HepG2 (cell line): ENCODE measurements around the gene TMEM100. TPM values are rescaled to one million over a fixed set of nuclear protein-coding genes. Genes with fewer than 3 reads are reported as not detected.

Source experiments
- ATAC-seq: fragments of 200-7000 bp; cut with Tn5 transposase; 3 replicates; pipeline ENCODE4 v1.9.1; 2020; ENCODE audit warnings: mild to moderate bottlenecking, moderate library complexity
- BruUV-seq: library from RNA; stranded (reverse); fragments of 400-500 nt; replicated peaks from 2 replicates; lab custom pipeline; 2021; lab: Mats Ljungman, UMichigan
- CTCF ChIA-PET: fragments of 300-600 bp; formaldehyde crosslinking; extraction: SDS; loops from one replicate; lab custom pipeline; 2021; ENCODE audit warnings: low total read pairs, inconsistent platforms, low intra/inter-chr PET ratio; lab: Yijun Ruan, JAX
- POLR2A ChIA-PET: fragments of 350-600 bp; sonication (Branson Sonifier 250); formaldehyde crosslinking; loops from one replicate; lab custom pipeline; 2020; ENCODE audit warnings: antibody characterized with exemption, inconsistent platforms; lab: Yijun Ruan, JAX
- DNase-seq: peaks from one replicate; pipeline ENCODE4 v3.0.0-alpha.2; 2015; ENCODE audit warnings: low spot score
- FAIRE-seq: peaks from 3 replicates; lab custom pipeline; 2011; peaks lifted over from hg19 to GRCh38; lab: Jason Lieb, UNC
- H2AFZ ChIP-seq: one replicate; pipeline ENCODE4 v1.6.1; 2011; ENCODE audit warnings: low read length, inconsistent platforms
- H3K27ac ChIP-seq: fragments of 300-600 bp; 3 replicates; pipeline ENCODE4 v1.8.0; 2011; ENCODE audit warnings: mixed run types, mild to moderate bottlenecking, mixed read lengths, low read length, inconsistent platforms; ENCODE audit not compliant: insufficient read depth; ENCODE audit errors: extremely low read length
- H3K27me3 ChIP-seq, 2 experiments: fragments of 200-600 bp in 1 of 2; 2 replicates in 1 of 2; 3 replicates in 1 of 2; pipeline versions ENCODE4 v1.6.0 to v1.8.0; 2011; ENCODE audit warnings: low read length in 2 of 2, mild to moderate bottlenecking in 2 of 2, moderate library complexity in 2 of 2, inconsistent platforms in 1 of 2; ENCODE audit not compliant: insufficient read depth in 2 of 2, control insufficient read depth in 1 of 2
- H3K36me3 ChIP-seq, 2 experiments: fragments of 200-600 bp in 1 of 2; replicated peaks in 1 of 2; 2 replicates in 1 of 2; 3 replicates in 1 of 2; pipeline versions ENCODE4 v1.5.1 to v1.8.0; 2011; ENCODE audit warnings: low read length in 2 of 2, inconsistent platforms in 1 of 2; ENCODE audit not compliant: insufficient read depth in 2 of 2, control insufficient read depth in 1 of 2
- H3K4me1 ChIP-seq: 2 replicates; pipeline ENCODE4 v1.5.1; 2012; ENCODE audit warnings: low read length, inconsistent platforms; ENCODE audit not compliant: insufficient read depth
- H3K4me2 ChIP-seq: 2 replicates; pipeline ENCODE4 v1.6.0; 2011; ENCODE audit warnings: low read depth, low read length, inconsistent platforms
- H3K4me3 ChIP-seq, 3 experiments: fragments of 200-600 bp in 1 of 3; sonication (generic), shearing (Covaris generic) in 1 of 3; replicated peaks in 1 of 3; 2 replicates each; pipeline ENCODE4 v1.5.1; 2011 to 2016; ENCODE audit warnings: low read length in 3 of 3, inconsistent platforms in 2 of 3, low read depth in 2 of 3, mild to moderate bottlenecking in 2 of 3, control low read depth in 1 of 3, mixed read lengths in 1 of 3; ENCODE audit not compliant: insufficient read depth in 1 of 3
- H3K79me2 ChIP-seq: one replicate; pipeline ENCODE4 v1.6.1; 2011; ENCODE audit warnings: low read length, inconsistent platforms; ENCODE audit not compliant: insufficient read depth
- H3K9ac ChIP-seq: 2 replicates; pipeline ENCODE4 v1.6.0; 2011; ENCODE audit warnings: mild to moderate bottlenecking, low read depth, low read length, inconsistent platforms; ENCODE audit not compliant: insufficient read depth
- H3K9me3 ChIP-seq: 2 replicates; pipeline ENCODE4 v1.5.1; 2012; ENCODE audit warnings: mild to moderate bottlenecking, low read length
- H4K20me1 ChIP-seq: 2 replicates; pipeline ENCODE4 v1.6.0; 2011; ENCODE audit warnings: inconsistent platforms, mild to moderate bottlenecking, low read length, moderate library complexity; ENCODE audit not compliant: insufficient read depth
- ARNT ChIP-seq: fragments of 450-650 bp; IDR thresholded peaks from 2 replicates; pipeline ENCODE4 v1.6.1; 2017
- FOXM1 ChIP-seq: sonication (generic); formaldehyde crosslinking; IDR thresholded peaks from 2 replicates; pipeline ENCODE4 v1.5.0; 2020; ENCODE audit warnings: missing genetic modification reagents
- KLF13 ChIP-seq: sonication (generic); formaldehyde crosslinking; IDR thresholded peaks from 2 replicates; pipeline ENCODE4 v1.4.0; 2020; ENCODE audit warnings: mild to moderate bottlenecking, missing genetic modification reagents
- MZF1 ChIP-seq: sonication (generic); formaldehyde crosslinking; IDR thresholded peaks from 2 replicates; pipeline ENCODE4 v1.8.1; 2023; ENCODE audit warnings: mild to moderate bottlenecking, missing genetic modification reagents, borderline replicate concordance
- PRPF4 ChIP-seq: fragments of 200-400 bp; formaldehyde crosslinking; IDR thresholded peaks from 2 replicates; pipeline ENCODE4 v1.6.1; 2016; ENCODE audit warnings: low read length, low read depth; ENCODE audit not compliant: poor library complexity, severe bottlenecking
- RBM39 ChIP-seq: fragments of 200-400 bp; formaldehyde crosslinking; IDR thresholded peaks from one replicate; pipeline ENCODE4 v1.6.1; 2018; ENCODE audit warnings: antibody characterized with exemption, mild to moderate bottlenecking, low read depth, low read length; ENCODE audit not compliant: poor library complexity, severe bottlenecking
- SRSF9 ChIP-seq: fragments of 200-400 bp; formaldehyde crosslinking; IDR thresholded peaks from 2 replicates; pipeline ENCODE4 v1.6.1; 2018; ENCODE audit warnings: borderline replicate concordance, mild to moderate bottlenecking, low read depth, low read length; ENCODE audit not compliant: insufficient read depth, poor library complexity, severe bottlenecking
- TFDP2 ChIP-seq: sonication (generic); formaldehyde crosslinking; IDR thresholded peaks from 2 replicates; pipeline ENCODE4 v1.4.0; 2020; ENCODE audit warnings: missing genetic modification reagents
- ZBTB26 ChIP-seq: IDR thresholded peaks from 2 replicates; pipeline ENCODE4 v1.6.1; 2016; ENCODE audit warnings: missing compliant biosample characterization, missing genetic modification reagents, borderline replicate concordance
- ZFP36L1 ChIP-seq: sonication (generic); formaldehyde crosslinking; IDR thresholded peaks from 2 replicates; pipeline ENCODE4 v1.8.0; 2022; ENCODE audit warnings: mild to moderate bottlenecking, missing genetic modification reagents, moderate library complexity
- ZNF850 ChIP-seq: sonication (generic); formaldehyde crosslinking; conservative IDR thresholded peaks from 2 replicates; pipeline ENCODE4 v1.9.0; 2021; ENCODE audit warnings: mild to moderate bottlenecking, missing genetic modification reagents
- WGBS: methylation state at CpG from one replicate; pipeline ENCODE4 v1.1.6; 2017; ENCODE audit warnings: low lambda C conversion rate; 5-methylcytosine and 5-hydroxymethylcytosine counted together
- in situ Hi-C: cut with HindIII; loops from 2 replicates; pipeline ENCODE4 v1.10.0; 2017; ENCODE audit warnings: low pct_unique_long_range_greater_than_20kb; ENCODE audit not compliant: extremely low pct_ligation_motif_present
- intact Hi-C: fragments of 100-400 bp; cut with micrococcal nuclease; formaldehyde crosslinking; loops from one replicate; pipeline ENCODE4 v1.10.0; 2022; ENCODE audit not compliant: unreplicated experiment
- polyA plus RNA-seq, 8 experiments: library from polyadenylated mRNA; depleted of rRNA in 3 of 8; stranded (reverse) in 7 of 8; unstranded in 1 of 8; fragments of >200 nt; fragmentation: Illumina TruSeq in 4 of 8; extraction: Trizol in 4 of 8; gene quantifications; 2 replicates each; pipeline versions ENCODE4 v1.2.1 to v1.2.3, GENCODE V29; 2011 to 2016; ENCODE audit warnings: low read depth in 4 of 8, missing spikeins in 1 of 8, mixed read lengths in 1 of 8; ENCODE audit not compliant: insufficient read depth in 1 of 8
- total RNA-seq, 5 experiments: library from RNA; depleted of rRNA; stranded (reverse); fragments of >200 nt; fragmentation: Illumina TruSeq; extraction: Trizol; gene quantifications; 2 replicates each; pipeline ENCODE4 v1.2.3, GENCODE V29; 2016; ENCODE audit warnings: low read depth in 1 of 5
- TF ChIP-seq, protein P1 (sequence below): sonication (generic); formaldehyde crosslinking; IDR thresholded peaks from 2 replicates; pipeline ENCODE4 v1.4.0; 2020; ENCODE audit warnings: mild to moderate bottlenecking, missing genetic modification reagents

The TMEM100 gene
- total and polyA plus RNA-seq, 2 of the 13 experiments (the other 11 are each of a cell fraction or from before 2014, with no cell fraction given): not detected

DNA sequence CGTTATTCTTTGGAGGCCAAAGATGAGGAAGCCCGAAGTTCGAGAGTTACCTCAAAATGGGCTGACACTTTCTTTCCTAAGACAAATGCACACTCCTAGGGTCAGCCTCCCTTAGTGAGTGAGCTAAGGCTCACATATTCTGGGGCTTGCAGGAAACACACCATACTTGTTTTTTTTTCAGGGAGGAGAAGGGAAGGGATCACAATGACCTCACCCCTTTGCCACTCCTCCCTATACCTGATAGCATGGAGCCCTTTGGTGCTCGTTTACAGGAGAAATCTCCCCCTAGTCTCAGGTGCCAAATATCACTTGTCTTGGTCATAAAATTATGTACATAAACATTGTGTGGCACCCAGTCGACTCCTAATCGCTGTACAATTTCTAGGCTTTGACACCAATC, 4.6 kb upstream of the TMEM100 start:
- FAIRE-seq (no peak), ATAC-seq (no peak), DNase-seq (no peak)
- H3K4me2 ChIP-seq: no peak overlapping the region
- POLR2A ChIA-PET: no interaction called here
- no peak overlapping the region for H3K9ac ChIP-seq
- H4K20me1 ChIP-seq: no peaks in the 10 kb centered on the region
- BruUV-seq: no TSS peak
- H3K4me3 ChIP-seq: no peak overlapping the region
- 26% methylated on average over 6 of the region's 6 CpGs for WGBS
- H3K27ac ChIP-seq: no peak overlapping the region
- H3K4me1 ChIP-seq: peaks cover 6% of the 10 kb centered on the region; the same call in 1 of the 2 replicates
- intact Hi-C loops (no loop called here), in situ Hi-C loops (no loop called here)
- CTCF ChIA-PET: no interaction called here
- H3K9me3 ChIP-seq: no peaks in the 10 kb centered on the region
- no peaks in the 10 kb centered on the region for H3K79me2 ChIP-seq
- peaks cover 0 to 26% of the 10 kb centered on the region in 2 experiments; a peak in 3 of 5 replicates for H3K27me3 ChIP-seq
- H2AFZ ChIP-seq: no peak overlapping the region
- no peaks in the 10 kb centered on the region for H3K36me3 ChIP-seq
- TF ChIP-seq RBM39 (no peak), ZNF850 (CRISPR knock-in tag) (no peak), ZBTB26 (CRISPR knock-in tag) (no peak), PRPF4 (no peak), TFDP2 (no peak), SRSF9 (no peak), KLF13 (CRISPR knock-in tag) (no peak), ZFP36L1 (no peak), ARNT (no peak), MZF1 (no peak), FOXM1 (CRISPR knock-in tag) (no peak)
- TF ChIP-seq, protein P1, sequence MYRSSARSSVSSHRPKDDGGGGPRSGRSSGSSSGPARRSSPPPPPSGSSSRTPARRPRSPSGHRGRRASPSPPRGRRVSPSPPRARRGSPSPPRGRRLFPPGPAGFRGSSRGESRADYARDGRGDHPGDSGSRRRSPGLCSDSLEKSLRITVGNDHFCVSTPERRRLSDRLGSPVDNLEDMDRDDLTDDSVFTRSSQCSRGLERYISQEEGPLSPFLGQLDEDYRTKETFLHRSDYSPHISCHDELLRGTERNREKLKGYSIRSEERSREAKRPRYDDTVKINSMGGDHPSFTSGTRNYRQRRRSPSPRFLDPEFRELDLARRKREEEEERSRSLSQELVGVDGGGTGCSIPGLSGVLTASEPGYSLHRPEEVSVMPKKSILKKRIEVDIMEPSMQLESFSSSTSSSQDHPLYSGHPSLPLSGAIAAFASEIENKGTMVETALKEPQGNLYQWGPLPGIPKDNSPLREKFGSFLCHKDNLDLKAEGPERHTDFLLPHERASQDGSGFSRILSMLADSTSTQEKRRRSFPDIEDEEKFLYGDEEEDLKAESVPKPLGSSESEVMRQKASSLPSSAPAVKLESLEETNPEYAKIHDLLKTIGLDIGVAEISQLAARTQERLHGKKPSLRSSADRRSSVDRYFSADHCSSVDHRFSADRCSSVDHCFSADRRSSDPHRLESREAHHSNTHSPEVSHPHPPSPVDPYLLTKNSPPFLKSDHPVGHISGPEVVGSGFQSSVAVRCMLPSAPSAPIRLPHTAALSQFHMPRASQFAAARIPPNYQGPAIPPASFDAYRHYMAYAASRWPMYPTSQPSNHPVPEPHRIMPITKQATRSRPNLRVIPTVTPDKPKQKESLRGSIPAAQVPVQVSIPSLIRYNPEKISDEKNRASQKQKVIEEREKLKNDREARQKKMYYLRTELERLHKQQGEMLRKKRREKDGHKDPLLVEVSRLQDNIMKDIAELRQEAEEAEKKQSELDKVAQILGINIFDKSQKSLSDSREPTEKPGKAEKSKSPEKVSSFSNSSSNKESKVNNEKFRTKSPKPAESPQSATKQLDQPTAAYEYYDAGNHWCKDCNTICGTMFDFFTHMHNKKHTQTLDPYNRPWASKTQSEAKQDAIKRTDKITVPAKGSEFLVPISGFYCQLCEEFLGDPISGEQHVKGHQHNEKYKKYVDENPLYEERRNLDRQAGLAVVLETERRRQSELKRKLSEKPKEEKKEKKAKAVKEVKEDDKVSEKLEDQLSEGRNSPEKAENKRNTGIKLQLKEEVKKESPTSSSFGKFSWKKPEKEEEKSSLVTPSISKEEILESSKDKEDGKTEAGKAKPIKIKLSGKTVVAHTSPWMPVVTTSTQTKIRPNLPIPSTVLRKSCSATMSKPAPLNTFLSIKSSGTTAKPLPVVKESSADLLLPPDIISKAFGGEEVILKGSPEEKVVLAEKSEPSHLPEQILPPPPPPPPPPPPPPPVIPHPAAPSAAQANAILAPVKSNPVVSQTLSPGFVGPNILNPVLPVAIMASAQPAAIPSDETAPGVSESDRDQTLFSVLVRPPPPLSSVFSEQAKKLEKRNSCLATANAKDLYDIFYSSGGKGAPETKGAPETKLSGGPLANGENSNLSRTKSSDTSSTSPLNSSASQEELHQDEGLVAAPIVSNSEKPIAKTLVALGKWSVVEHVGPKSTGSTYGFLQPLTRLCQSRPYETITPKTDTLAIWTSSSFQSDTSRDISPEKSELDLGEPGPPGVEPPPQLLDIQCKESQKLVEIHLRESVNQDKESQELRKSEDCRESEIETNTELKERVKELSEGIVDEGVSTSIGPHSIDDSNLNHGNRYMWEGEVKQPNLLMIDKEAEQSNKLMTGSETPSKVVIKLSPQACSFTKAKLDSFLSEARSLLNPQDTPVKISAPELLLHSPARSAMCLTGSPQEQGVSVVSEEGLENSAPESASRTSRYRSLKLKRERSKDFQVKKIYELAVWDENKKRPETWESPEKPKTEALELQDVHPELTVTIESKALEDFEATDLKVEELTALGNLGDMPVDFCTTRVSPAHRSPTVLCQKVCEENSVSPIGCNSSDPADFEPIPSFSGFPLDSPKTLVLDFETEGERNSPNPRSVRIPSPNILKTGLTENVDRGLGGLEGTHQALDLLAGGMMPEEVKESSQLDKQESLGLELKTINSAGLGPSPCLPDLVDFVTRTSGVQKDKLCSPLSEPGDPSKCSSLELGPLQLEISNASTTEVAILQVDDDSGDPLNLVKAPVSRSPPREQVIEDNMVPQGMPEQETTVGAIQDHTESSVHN (CRISPR knock-in tag): no peak
